HepG2 (cell line): ENCODE data around the gene CRAT. TPM values are rescaled to one million over a fixed set of nuclear protein-coding genes. Genes with fewer than 3 reads are reported as not detected.
A peak's percentile ranks its signal among the peaks of the same experiment; 100 is the strongest.

Source experiments
- BRD4 ChIP-seq: sonication (generic); formaldehyde crosslinking; IDR thresholded peaks from 2 replicates; pipeline ENCODE4 v1.4.0; 2020; ENCODE audit warnings: missing genetic modification reagents
- FOXA1 ChIP-seq, 2 experiments: fragments of 450-650 bp in 1 of 2; sonication (generic) in 1 of 2; formaldehyde crosslinking in 1 of 2; IDR thresholded peaks; 2 replicates each; pipeline versions ENCODE4 v1.4.0 to v1.6.1; 2016 to 2020; ENCODE audit warnings: missing genetic modification reagents in 1 of 2
- GPN1 ChIP-seq: sonication (generic); formaldehyde crosslinking; IDR thresholded peaks from 2 replicates; pipeline ENCODE4 v1.5.1; 2020; ENCODE audit warnings: missing genetic modification reagents, borderline replicate concordance
- GTF3A ChIP-seq: sonication (generic); formaldehyde crosslinking; conservative IDR thresholded peaks from 2 replicates; pipeline ENCODE4 v1.4.0; 2020; ENCODE audit warnings: mild to moderate bottlenecking, missing genetic modification reagents
- HNF4A ChIP-seq: sonication (generic); formaldehyde crosslinking; IDR thresholded peaks from 2 replicates; pipeline ENCODE4 v1.4.0; 2020; ENCODE audit warnings: missing genetic modification reagents
- HNRNPL ChIP-seq: fragments of 200-400 bp; formaldehyde crosslinking; IDR thresholded peaks from 2 replicates; pipeline ENCODE4 v1.6.1; 2017; ENCODE audit warnings: mild to moderate bottlenecking, low read depth, low read length
- IRF2 ChIP-seq: IDR thresholded peaks from 2 replicates; pipeline ENCODE4 v1.6.1; 2018; ENCODE audit warnings: missing genetic modification reagents, missing compliant biosample characterization
- LCORL ChIP-seq, 2 experiments: fragments of 450-650 bp in 1 of 2; sonication (generic) in 1 of 2; formaldehyde crosslinking in 1 of 2; IDR thresholded peaks; 2 replicates each; pipeline versions ENCODE4 v1.5.0 to v1.6.1; 2017 to 2020; ENCODE audit warnings: antibody characterized with exemption in 1 of 2, missing genetic modification reagents in 1 of 2
- MTA1 ChIP-seq: sonication (generic); formaldehyde crosslinking; IDR thresholded peaks from 2 replicates; pipeline ENCODE4 v1.4.0; 2020; ENCODE audit warnings: missing genetic modification reagents, mild to moderate bottlenecking, borderline replicate concordance
- NKX3-1 ChIP-seq: sonication (generic); formaldehyde crosslinking; IDR thresholded peaks from 2 replicates; pipeline ENCODE4 v1.5.0; 2020; ENCODE audit warnings: missing genetic modification reagents
- RORA ChIP-seq: sonication (generic); formaldehyde crosslinking; IDR thresholded peaks from 2 replicates; pipeline ENCODE4 v1.5.0; 2020; ENCODE audit warnings: mild to moderate bottlenecking, missing genetic modification reagents, moderate library complexity
- SMAD9 ChIP-seq: sonication (generic); formaldehyde crosslinking; IDR thresholded peaks from 2 replicates; pipeline ENCODE4 v1.5.1; 2020; ENCODE audit warnings: mild to moderate bottlenecking, missing genetic modification reagents
- STAT5B ChIP-seq: sonication (generic); formaldehyde crosslinking; IDR thresholded peaks from 2 replicates; pipeline ENCODE4 v1.4.0; 2020; ENCODE audit warnings: missing genetic modification reagents
- ZKSCAN1 ChIP-seq: fragments of 150-350 bp; IDR thresholded peaks from 2 replicates; pipeline ENCODE4 v1.6.1; 2014; ENCODE audit warnings: low read length
- ZNF20 ChIP-seq: sonication (generic); formaldehyde crosslinking; IDR thresholded peaks from 2 replicates; pipeline ENCODE4 v1.4.0; 2020; ENCODE audit warnings: mild to moderate bottlenecking, moderate library complexity, missing genetic modification reagents
- ZNF292 ChIP-seq: sonication (generic); formaldehyde crosslinking; IDR thresholded peaks from 2 replicates; pipeline ENCODE4 v1.8.1; 2022; ENCODE audit warnings: mild to moderate bottlenecking, low read depth, missing genetic modification reagents, borderline replicate concordance
- ZNF329 ChIP-seq: sonication (generic); formaldehyde crosslinking; IDR thresholded peaks from 2 replicates; pipeline ENCODE4 v1.9.0; 2021; ENCODE audit warnings: low read depth, mild to moderate bottlenecking, missing genetic modification reagents
- ZNF33B ChIP-seq: sonication (generic); formaldehyde crosslinking; IDR thresholded peaks from 2 replicates; pipeline ENCODE4 v1.5.1; 2020; ENCODE audit warnings: mild to moderate bottlenecking, missing genetic modification reagents
- ZNF343 ChIP-seq: sonication (generic); formaldehyde crosslinking; IDR thresholded peaks from 2 replicates; pipeline ENCODE4 v1.4.0; 2020; ENCODE audit warnings: mild to moderate bottlenecking, missing genetic modification reagents
- ZNF382 ChIP-seq: sonication (generic); formaldehyde crosslinking; IDR thresholded peaks from 2 replicates; pipeline ENCODE4 v1.5.0; 2020; ENCODE audit warnings: missing genetic modification reagents, mild to moderate bottlenecking, borderline replicate concordance
- ZNF510 ChIP-seq: sonication (generic); formaldehyde crosslinking; IDR thresholded peaks from 2 replicates; pipeline ENCODE4 v1.4.0; 2020; ENCODE audit warnings: low read depth, mild to moderate bottlenecking, missing genetic modification reagents
- ZNF558 ChIP-seq: sonication (generic); formaldehyde crosslinking; IDR thresholded peaks from 2 replicates; pipeline ENCODE4 v1.9.0; 2022; ENCODE audit warnings: mild to moderate bottlenecking, missing genetic modification reagents, borderline replicate concordance
- ZNF569 ChIP-seq: sonication (generic); formaldehyde crosslinking; IDR thresholded peaks from 2 replicates; pipeline ENCODE4 v1.5.0; 2020; ENCODE audit warnings: mild to moderate bottlenecking, missing genetic modification reagents, moderate library complexity, borderline replicate concordance
- ZNF772 ChIP-seq: sonication (generic); formaldehyde crosslinking; IDR thresholded peaks from 2 replicates; pipeline ENCODE4 v1.5.0; 2020; ENCODE audit warnings: mild to moderate bottlenecking, missing genetic modification reagents
- ZNF773 ChIP-seq: sonication (generic); formaldehyde crosslinking; IDR thresholded peaks from 2 replicates; pipeline ENCODE4 v1.4.0; 2020; ENCODE audit warnings: missing genetic modification reagents, borderline replicate concordance
- ZNF780A ChIP-seq: sonication (generic); formaldehyde crosslinking; IDR thresholded peaks from 2 replicates; pipeline ENCODE4 v1.8.0; 2022; ENCODE audit warnings: mild to moderate bottlenecking, missing genetic modification reagents, moderate library complexity
- polyA plus RNA-seq, 8 experiments: library from polyadenylated mRNA; depleted of rRNA in 3 of 8; stranded (reverse) in 7 of 8; unstranded in 1 of 8; fragments of >200 nt; fragmentation: Illumina TruSeq in 4 of 8; extraction: Trizol in 4 of 8; gene quantifications; 2 replicates each; pipeline versions ENCODE4 v1.2.1 to v1.2.3, GENCODE V29; 2011 to 2016; ENCODE audit warnings: low read depth in 4 of 8, missing spikeins in 1 of 8, mixed read lengths in 1 of 8; ENCODE audit not compliant: insufficient read depth in 1 of 8
- total RNA-seq, 5 experiments: library from RNA; depleted of rRNA; stranded (reverse); fragments of >200 nt; fragmentation: Illumina TruSeq; extraction: Trizol; gene quantifications; 2 replicates each; pipeline ENCODE4 v1.2.3, GENCODE V29; 2016; ENCODE audit warnings: low read depth in 1 of 5
- TF ChIP-seq, protein P1 (sequence below): sonication (generic); formaldehyde crosslinking; IDR thresholded peaks from 2 replicates; pipeline ENCODE4 v1.4.0; 2020; ENCODE audit warnings: missing genetic modification reagents
- TF ChIP-seq, protein P2 (sequence below): sonication (generic); formaldehyde crosslinking; IDR thresholded peaks from 2 replicates; pipeline ENCODE4 v1.8.1; 2023; ENCODE audit warnings: mild to moderate bottlenecking, missing genetic modification reagents, borderline replicate concordance
- TF ChIP-seq, protein P3 (sequence below): sonication (generic); formaldehyde crosslinking; IDR thresholded peaks from 2 replicates; pipeline ENCODE4 v1.8.0; 2022; ENCODE audit warnings: mild to moderate bottlenecking, missing genetic modification reagents, borderline replicate concordance
- TF ChIP-seq, protein P4 (sequence below): sonication (generic); formaldehyde crosslinking; IDR thresholded peaks from 2 replicates; pipeline ENCODE4 v1.8.1; 2023; ENCODE audit warnings: missing genetic modification reagents, mild to moderate bottlenecking, borderline replicate concordance

Gene CRAT
- total and polyA plus RNA-seq, 2 of the 13 experiments (the other 11 are each of a cell fraction or from before 2014, with no cell fraction given) = 26.1 to 26.6 TPM

DNA sequence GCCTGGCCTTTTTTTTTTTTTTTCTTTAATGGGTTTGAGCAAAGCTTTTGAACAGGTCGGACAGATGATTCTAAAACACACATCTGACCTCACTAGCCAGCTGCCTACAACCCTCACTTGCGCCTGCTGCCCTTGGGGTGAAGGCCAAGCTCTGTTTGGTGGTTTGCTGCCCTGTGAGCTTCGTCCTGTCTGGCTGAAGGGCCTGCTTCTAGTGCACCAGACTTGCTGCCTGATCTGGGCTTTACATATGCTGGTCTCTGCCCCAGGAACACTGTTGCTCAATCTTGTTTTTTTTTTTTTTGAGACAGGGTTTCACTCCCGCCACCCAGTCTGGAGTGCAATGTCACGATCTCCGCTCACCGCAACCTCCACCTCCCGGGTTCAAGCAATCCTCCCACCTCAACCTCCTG is 46.1 kb downstream of the CRAT start (continued):
- no peak for TF ChIP-seq ZNF382
- TF ChIP-seq, protein P1, sequence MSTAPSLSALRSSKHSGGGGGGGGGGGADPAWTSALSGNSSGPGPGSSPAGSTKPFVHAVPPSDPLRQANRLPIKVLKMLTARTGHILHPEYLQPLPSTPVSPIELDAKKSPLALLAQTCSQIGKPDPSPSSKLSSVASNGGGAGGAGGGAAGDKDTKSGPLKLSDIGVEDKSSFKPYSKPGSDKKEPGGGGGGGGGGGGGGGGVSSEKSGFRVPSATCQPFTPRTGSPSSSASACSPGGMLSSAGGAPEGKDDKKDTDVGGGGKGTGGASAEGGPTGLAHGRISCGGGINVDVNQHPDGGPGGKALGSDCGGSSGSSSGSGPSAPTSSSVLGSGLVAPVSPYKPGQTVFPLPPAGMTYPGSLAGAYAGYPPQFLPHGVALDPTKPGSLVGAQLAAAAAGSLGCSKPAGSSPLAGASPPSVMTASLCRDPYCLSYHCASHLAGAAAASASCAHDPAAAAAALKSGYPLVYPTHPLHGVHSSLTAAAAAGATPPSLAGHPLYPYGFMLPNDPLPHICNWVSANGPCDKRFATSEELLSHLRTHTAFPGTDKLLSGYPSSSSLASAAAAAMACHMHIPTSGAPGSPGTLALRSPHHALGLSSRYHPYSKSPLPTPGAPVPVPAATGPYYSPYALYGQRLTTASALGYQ (CRISPR knock-in tag) = peak; percentile 53; the same call in 1 of the 2 replicates
- TF ChIP-seq, protein P2, sequence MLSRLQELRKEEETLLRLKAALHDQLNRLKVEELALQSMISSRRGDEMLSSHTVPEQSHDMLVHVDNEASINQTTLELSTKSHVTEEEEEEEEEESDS = no peak
- no peak for TF ChIP-seq ZNF558
- no peak for TF ChIP-seq ZNF343
- TF ChIP-seq SMAD9 (CRISPR knock-in tag) = no peak
- peak; percentile 93 for TF ChIP-seq ZNF772
- TF ChIP-seq ZKSCAN1 = no peak
- no peak for TF ChIP-seq ZNF569
- TF ChIP-seq BRD4 (CRISPR knock-in tag) = no peak
- no peak for TF ChIP-seq HNRNPL
- TF ChIP-seq MTA1 (CRISPR knock-in tag) = peak; percentile 93; the same call in 1 of the 2 replicates
- no peak for TF ChIP-seq ZNF780A (CRISPR knock-in tag)
- TF ChIP-seq, protein P3, sequence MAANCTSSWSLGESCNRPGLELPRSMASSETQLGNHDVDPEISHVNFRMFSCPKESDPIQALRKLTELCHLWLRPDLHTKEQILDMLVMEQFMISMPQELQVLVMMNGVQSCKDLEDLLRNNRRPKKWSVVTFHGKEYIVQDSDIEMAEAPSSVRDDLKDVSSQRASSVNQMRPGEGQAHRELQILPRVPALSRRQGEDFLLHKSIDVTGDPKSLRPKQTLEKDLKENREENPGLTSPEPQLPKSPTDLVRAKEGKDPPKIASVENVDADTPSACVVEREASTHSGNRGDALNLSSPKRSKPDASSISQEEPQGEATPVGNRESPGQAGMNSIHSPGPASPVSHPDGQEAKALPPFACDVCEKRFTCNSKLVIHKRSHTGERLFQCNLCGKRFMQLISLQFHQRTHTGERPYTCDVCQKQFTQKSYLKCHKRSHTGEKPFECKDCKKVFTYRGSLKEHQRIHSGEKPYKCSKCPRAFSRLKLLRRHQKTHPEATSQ = no peak
- TF ChIP-seq ZNF20 (CRISPR knock-in tag) = no peak
- TF ChIP-seq STAT5B (CRISPR knock-in tag) = peak; percentile 59; the same call in 1 of the 2 replicates
- no peak for TF ChIP-seq FOXA1 (IDR thresholded peaks at IDR 0.05)
- TF ChIP-seq FOXA1 (CRISPR knock-in tag; IDR thresholded peaks at IDR 0.05) = peak; percentile 11; the same call in 1 of the 2 replicates
- no peak for TF ChIP-seq GTF3A
- no peak for TF ChIP-seq LCORL (IDR thresholded peaks at IDR 0.05)
- TF ChIP-seq LCORL (CRISPR knock-in tag; IDR thresholded peaks at IDR 0.05) = peak; percentile 95
- peak; percentile 53; the same call in 1 of the 2 replicates for TF ChIP-seq IRF2
- peak; percentile 83; the same call in 1 of the 2 replicates for TF ChIP-seq ZNF33B (CRISPR knock-in tag)
- TF ChIP-seq HNF4A (CRISPR knock-in tag) = peak; percentile 93
- TF ChIP-seq ZNF510 (CRISPR knock-in tag) = no peak; the same call in 1 of the 2 replicates
- TF ChIP-seq RORA (CRISPR knock-in tag) = no peak
- TF ChIP-seq, protein P4, sequence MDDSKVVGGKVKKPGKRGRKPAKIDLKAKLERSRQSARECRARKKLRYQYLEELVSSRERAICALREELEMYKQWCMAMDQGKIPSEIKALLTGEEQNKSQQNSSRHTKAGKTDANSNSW = no peak
- TF ChIP-seq GPN1 = no peak
- TF ChIP-seq NKX3-1 (CRISPR knock-in tag) = no peak
- TF ChIP-seq ZNF292 (CRISPR knock-in tag) = peak; percentile 95; the same call in 1 of the 2 replicates
- no peak for TF ChIP-seq ZNF773 (CRISPR knock-in tag)
- no peak for TF ChIP-seq ZNF329
